ENCODE results near the gene CLCN7.

Gene CLCN7

DNA sequence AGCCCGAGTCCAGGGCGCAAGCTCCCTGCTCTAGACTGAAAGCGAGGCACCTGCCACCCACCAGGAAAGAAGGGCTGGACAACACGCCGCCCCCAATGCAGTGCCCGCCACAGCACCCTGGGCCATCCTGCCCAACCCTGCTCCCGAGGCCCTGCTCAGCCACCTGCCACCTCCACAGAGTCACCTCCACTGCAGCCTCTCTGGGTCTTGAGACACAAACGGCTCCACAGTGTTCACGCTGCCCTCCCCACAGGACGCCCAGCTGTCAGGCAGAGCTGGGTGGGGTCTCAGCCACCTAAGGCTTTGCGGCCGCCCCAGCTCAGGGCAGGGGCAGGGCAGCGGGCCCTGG, 9.3 kb downstream of the CLCN7 start:
- H3K4me3 ChIP-seq (ENCODE audit: low read depth, low read length): no peak overlapping the region

DNA sequence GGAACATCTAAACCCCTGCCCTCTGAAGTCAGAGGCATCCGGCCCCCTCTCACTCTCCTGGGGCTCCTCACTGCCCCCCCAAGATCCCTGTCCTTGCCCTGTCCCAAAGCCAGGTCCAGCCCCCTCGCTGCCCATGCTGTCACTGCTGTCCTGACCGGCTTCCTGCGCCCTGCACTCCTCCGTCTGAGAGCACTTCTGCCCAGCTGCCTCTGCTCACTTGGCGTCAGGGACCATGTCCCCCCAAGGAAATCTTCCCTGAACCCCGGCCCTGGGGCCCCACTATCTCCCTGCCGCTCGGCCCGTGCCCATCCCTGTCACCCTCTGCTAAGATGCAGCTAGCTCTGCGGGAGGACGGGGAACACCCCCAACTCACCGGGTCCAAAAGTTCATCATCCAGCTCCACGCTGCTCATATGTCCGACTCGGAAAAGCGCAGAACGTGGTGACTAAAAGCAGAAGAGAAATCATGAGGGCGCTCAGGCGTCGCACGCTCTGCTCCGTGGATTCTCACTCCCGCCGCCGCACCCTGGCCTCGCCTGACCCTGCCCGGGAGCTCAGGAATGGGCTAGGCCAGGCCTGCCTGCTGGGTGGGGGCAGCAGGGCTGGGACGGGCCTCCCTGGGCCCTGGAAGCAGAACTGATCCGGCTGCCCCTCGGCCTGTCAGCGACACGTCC, 9.8 kb downstream of the CLCN7 start:
- no peak overlapping the region for H3K4me3 ChIP-seq (ENCODE audit: low read depth, low read length)

DNA sequence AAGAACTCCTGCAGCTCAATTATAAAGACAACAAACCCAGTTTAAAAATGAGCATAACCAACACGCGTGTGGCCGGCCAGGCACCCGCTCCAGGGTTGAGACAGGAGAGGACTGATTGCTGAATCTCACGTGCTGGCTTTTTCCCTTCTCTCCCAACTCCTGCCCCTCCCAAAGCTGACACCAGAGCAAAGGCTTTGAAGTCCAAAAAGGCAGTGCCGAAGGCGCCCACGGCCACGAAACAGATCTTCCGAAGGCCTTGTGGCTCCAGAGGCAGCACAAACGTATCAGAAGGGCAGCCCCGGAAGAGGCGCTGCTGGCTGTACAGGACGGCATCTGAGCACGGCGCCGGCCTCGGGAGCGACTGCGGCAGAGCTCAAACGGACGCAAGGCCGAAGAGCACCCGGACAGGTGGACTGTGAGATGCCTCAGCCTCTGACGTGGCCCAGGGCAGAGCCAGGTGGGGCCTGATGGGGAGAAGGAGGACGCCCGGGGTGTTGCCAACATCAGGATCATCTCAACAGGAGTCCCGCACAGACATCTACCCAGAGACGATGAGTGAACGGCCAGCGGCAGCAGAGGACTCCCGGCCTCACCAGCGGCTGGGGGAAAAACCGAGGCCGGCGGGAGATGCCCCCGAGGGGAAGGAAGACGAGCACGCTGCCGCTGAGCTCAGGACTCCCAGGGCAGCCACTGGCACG, 10.5 kb downstream of the CLCN7 start:
- H3K4me3 ChIP-seq (ENCODE audit: low read depth, low read length): no peak overlapping the region

DNA sequence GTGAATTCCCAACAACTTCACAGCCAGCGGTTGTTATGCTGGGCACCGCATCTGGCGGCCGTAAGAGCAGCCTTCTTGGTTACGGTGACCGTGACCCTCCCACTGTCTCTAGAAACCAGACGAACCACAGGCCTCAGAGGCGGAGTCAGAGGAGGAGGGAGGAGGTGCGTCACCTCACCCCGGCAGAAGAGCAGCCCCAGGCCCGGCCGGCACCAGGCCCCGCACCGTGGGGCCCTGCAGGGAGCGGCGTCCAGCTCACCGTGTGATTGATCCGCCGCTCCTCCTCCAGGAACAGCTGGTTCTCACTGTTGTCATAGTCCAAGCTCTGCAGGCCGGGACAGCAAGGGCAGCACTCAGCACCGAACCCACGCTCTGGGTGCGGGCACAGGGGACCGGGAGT, 13.7 kb downstream of the CLCN7 start:
- no peak overlapping the region for H3K4me3 ChIP-seq (ENCODE audit: low read depth, low read length)

DNA sequence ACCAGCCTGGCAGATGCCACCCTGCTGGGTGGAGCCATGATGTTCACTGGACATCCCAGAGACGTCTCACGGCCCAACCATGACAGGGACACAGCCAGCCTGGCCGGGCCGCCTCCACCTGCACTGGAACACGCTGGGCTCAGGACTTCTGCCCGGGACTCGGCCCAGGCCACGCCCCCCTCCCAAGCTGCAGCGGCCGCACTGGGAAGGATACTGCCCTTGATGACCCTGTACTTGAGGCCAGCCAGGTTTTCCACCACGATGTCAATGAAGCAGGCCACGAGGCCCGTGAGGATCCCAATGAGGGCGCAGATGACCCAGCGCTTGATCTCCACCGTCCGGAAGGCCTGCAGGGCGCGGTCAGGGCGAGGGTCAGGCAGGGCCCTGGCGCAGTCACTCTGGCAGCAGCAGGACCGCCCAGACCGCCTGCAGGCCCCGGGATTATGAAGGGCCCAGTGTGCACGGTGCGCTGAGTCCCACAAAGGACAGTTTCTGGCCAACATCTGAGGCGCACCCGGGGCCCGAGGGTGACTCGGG, 14.2 kb downstream of the CLCN7 start:
- no peak overlapping the region for H3K4me3 ChIP-seq (ENCODE audit: low read depth, low read length)

DNA sequence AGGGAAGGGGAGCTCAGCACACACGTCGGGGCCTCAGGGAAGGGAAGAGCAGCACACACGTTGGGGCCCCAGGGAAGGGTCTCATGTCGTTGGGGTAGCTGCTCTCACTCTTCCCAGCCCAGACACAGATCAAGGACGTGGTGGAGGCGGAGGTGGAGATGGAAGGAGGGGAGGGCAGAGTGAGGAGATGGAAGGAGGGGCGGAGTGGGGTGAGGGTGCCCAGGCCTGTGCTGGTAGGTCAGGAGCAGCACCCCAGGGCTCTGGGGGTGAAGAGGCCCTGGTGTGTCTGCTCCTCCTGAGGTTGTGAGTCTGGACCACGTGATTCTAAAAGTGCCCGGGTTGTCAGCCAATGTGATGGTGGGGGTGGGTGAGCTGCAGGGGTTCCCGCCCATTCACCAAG, 14.9 kb downstream of the CLCN7 start:
- no peak overlapping the region for H3K4me3 ChIP-seq (ENCODE audit: low read depth, low read length)

DNA sequence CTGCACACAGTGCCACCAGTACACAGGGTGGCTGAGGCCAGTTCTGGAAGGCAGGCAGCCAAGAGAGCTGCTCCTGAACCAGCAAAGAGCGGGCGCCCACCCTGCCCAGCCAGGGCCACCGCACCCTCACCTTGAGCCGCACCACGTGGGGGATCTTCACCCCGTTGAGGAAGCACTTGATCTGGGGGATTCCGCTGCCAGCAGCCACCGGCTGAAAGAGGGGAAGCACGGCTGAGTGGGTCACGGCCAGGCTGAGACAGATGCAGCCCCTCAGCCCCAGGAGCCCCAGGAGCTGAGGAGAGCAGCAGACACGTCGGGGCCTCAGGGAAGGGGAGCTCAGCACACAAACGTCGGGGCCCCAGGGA, 15.9 kb downstream of the CLCN7 start:
- H3K4me3 ChIP-seq (ENCODE audit: low read depth, low read length): no peak overlapping the region

DNA sequence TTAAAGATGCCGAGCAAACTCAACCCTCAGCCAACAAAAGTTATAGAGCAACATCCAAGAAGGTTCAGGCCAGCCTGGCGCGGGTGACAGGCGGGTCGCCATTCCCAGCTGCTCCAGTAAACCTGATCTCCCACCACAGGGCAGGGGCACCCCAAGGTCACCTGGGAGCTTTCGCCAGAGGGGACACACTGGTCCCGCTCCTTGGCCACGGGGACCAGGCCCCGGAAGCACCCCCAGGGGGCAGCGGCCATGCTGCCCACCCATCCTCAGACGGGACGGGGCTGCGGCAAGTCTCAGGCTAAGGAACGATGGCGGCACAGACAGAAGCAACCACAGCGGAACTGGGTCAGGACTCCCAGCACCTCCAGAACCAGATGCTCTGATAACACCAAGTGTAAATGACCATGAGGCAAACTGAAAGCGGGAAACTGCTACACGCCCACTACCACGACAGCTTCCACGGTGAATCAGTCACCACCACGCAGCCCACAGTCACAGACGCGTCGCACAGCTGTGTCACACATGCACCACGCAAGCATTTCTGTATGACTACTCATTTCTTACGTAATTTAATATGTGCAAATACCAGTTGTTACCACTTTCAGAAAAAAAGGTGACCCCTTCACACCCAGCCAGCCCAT, 16.4 kb downstream of the CLCN7 start:
- no peak overlapping the region for H3K4me3 ChIP-seq (ENCODE audit: low read depth, low read length)

DNA sequence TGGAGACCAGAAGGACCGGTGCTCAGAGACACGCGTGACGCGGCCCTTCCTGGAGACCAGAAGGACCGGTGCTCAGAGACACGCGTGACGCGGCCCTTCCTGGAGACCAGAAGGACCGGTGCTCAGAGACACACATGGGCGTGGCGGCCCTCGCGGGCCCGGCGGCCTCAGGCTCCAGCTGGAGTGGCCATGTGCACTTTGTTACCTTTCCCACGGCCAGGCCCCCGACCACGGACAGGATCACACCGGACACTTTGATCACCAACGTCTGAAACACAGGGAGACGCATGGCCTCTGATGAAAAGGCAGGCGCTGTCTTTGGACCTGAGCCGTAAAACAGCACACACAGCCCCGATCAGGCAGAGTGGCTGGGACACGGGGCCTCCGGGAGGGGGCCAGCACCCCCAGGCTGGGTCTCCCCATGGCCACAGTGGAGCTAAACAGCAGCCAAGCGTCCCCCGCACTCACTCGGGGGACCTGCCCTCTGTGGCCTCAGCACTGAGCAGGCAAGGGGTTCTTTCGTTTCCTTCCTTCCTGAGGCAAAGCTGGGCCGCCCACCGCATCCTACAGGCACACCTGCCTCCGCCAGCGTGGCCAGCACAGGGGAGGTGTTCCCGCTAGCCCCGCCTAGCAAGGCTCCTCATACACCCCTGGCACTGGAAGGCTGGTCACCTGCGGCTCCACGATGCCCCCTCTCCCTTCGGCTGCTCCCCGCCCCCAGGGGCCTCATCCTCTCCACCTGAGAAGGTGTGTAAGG, 17.2 kb downstream of the CLCN7 start:
- H3K4me3 ChIP-seq (ENCODE audit: low read depth, low read length): no peak overlapping the region

DNA sequence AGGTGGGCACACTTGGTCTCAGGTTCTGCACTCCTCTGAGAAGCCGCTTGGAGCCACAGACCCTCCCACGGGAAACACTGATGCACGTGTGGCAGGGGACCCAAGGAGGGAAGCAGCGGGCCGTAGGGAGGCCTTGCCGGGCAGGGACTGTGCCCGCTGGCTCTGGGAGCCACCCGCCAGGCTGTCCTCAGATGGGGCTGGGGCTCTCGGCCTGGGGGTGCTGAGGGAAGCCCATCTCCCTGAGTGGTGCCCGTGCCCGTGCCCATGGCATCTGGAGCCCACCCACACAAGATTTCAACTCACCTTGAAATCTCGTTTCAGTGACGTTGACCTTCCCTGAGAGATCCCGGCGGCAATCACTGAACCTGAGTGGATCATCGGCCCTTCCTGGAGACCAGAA, 17.9 kb downstream of the CLCN7 start:
- H3K4me3 ChIP-seq (ENCODE audit: low read depth, low read length): no peak overlapping the region

DNA sequence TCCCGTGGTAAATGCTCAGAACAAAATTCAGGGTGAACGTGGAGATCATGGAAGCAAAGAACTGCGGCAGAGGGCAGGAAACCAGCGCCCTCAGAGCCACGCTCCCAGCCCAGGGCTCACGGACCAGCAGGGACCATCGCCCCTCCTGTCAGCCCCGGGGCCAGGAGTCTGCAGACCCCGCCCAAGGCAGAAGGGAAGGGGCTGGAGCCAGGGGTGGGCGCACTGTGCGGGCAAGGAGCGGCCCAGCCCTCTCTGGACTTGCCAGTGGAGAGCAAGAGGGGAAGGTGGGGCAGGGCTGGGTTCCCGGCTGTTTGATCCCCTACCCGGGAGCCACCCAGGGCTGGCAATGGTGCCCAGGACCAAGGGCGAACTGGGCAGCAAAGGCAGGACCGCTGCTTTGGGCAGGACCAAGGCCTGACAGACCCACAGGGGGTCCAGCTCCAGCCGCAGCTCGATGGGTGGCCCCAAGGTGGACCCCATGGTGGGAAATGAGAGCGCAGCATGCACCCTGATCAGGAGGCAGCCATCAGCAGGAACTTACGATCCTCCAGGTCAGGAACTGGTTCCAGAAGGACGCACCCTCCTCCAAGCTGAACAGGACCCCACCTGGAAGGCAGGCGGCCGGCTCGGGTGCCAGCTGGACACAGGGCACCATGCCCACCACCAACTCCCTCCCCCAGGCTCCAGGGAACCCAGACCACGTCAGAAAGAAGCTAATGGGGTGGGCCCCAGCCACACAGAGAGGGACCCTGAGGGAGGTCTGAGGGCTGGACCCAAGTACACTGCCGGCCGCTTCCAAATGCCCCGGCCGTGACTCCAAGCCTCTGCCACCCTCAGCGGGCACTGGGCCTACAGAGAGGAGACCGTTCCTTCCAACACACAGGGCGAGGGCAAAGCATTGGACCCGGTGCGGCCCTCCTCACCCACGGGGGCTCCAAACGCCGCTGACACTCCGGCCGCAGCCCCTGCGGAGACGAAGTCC, 19.3 kb downstream of the CLCN7 start:
- H3K4me3 ChIP-seq (ENCODE audit: low read depth, low read length): no peak overlapping the region

DNA sequence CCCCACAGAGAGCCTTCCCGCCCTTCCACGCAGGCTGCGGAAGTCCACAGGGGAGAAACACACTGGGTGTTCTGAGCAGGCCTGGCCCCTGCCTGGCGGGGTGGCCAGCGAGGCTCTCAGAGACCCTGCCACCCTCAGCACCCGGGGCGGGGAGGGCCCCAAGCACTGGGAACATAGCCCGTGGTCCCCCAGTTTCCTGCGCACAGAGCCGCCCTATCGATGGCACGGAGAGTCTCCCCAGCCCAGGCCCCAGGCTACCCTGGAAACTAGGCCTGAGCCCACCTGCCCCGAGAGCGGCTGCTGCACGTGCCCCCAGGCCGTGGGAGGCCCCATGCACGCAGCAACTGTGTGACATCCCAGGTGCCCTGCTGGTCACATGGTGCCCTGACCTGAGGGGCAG, 20.3 kb downstream of the CLCN7 start:
- H3K4me3 ChIP-seq (ENCODE audit: low read depth, low read length): no peak overlapping the region

DNA sequence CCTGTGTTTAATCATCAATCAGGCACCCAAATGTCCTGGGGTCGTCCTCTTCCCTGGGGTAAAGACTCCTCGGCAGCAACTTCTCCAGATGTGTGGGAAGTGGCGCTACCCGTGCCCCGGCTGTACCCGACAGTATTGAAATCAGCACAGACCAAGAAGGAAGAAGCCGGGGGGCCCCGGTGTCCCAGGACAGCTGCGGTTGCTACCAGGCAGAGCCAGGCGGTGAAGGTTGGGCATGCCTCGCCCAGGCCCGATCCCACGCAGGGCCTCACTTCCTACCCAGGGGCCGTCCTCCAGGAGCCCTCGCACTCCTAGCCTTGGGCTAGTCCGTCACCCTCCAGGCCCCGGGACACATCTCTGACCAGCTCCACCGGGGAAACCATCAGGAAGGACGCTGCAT, 21.5 kb downstream of the CLCN7 start:
- no peak overlapping the region for H3K4me3 ChIP-seq (ENCODE audit: low read depth, low read length)

DNA sequence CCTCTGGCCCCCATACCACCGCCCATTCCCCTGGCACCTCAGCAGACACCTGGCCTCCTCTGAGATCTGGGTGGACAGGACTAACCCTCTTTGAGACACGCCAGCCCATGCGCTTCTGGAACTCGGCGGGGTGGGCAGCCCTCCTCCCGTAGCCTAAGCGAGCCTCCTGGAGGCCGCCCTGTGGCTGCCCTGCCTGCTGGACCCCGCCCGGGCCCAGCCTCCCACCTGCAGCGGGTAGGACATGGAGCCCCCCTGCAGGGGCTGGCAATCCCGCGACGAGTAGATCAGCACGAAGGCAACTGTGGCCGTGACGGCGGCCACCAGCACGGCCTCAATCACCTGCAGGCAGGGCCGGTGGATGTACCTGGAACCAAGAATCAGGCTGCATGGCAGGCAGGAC, 22.3 kb downstream of the CLCN7 start:
- H3K4me3 ChIP-seq (ENCODE audit: low read depth, low read length): no peak overlapping the region

DNA sequence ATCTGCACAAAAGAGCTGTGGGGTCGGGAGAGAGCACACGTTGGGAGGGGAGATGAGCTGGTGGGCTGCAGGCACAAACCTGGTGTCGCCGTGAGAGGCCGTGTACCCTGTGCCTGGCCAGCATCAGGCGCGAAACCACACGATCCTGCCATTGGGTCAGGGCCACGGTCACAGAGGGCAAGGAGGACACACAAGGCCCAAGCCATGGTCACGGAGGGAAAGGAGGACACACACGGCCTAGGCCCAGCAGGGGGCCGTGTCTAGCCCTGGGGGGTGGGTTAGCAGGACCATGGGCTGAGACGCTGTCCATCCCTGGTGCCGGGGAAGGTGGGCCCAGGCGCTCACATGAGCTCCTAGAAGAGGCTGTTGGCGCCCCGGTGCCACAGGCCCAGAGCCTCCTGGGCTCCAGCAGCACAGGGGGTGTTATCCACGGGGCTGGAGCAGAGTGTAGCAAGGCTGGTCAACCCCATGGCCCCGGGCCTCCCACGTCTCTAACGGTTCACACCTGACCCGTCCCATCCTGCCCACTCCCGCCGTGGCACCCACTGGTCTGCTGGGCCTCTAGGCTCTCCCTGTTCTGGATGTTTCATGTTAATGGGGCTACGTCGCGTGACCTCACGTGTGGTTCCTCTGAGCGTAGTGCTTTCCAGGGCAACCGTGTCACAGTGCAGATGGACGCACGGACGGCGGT, 23.0 kb downstream of the CLCN7 start:
- H3K4me3 ChIP-seq (ENCODE audit: low read depth, low read length): no peak overlapping the region

DNA sequence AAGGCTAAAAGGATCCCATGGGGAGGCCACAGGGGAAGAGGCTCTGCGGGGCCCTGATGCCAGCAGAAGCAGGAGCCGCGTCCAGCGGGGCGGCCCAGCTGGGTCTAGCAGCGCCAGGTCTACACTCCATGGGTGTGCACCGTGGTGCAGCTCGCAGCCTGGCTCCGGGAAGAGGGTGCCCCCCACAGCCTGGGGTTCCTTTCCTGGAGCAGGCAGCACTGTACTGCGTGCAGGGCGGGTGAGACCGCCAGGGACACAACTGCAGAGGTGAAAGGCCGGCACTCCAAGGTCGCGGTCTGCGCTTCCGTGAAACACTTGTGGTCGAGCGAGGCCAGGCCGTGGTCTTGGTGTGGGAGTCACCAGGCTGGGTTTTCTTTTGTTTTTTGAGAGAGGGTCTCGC, 24.0 kb downstream of the CLCN7 start:
- H3K4me3 ChIP-seq (ENCODE audit: low read depth, low read length): no peak overlapping the region

DNA sequence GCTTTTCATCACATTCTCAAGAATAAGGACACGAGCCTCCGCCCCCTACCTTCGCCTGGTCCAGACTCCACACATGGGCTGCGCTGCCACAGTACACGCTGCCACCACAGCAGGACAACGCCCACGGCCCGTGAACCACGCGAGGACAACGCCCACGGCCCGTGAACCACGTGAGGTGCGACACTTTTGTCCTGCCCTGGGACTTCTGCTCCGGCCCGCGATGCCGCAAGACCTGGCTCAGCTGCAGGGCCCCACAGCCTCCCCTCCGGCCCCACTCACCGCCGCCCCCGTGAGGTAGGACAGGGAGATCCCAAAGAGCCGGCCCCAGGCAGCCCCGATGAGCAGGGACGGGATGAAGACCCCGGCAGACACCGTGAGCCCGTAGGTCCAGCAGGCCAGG, 24.6 kb downstream of the CLCN7 start:
- no peak overlapping the region for H3K4me3 ChIP-seq (ENCODE audit: low read depth, low read length)

DNA sequence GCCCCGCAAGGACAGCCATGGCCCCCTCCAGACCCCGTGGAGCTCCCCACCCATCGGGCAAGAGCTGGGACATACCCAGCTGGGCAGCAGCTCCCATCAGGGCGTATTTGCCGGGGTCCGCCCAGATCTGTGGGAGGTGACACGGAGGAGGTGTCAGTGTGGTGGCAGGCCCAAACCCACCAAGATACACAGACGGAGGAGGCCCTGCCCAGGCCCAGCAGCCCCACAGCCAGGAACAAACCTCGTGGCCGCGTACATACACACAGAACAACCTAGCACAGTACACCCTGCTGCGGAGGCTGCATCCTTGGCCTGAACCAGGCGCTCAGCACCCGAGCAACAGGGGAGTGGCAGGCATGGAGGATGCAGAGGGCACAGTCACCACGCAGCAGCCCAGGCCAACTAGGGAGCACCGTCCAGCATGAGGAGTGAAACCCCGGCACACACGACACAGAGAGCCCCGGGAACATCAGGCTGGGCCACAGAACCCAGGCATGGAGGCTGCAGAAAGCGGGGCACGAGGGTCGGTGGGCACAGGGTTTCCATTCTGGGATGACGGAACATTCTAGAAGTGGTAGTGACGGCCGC, 25.5 kb downstream of the CLCN7 start:
- no peak overlapping the region for H3K4me3 ChIP-seq (ENCODE audit: low read depth, low read length)

DNA sequence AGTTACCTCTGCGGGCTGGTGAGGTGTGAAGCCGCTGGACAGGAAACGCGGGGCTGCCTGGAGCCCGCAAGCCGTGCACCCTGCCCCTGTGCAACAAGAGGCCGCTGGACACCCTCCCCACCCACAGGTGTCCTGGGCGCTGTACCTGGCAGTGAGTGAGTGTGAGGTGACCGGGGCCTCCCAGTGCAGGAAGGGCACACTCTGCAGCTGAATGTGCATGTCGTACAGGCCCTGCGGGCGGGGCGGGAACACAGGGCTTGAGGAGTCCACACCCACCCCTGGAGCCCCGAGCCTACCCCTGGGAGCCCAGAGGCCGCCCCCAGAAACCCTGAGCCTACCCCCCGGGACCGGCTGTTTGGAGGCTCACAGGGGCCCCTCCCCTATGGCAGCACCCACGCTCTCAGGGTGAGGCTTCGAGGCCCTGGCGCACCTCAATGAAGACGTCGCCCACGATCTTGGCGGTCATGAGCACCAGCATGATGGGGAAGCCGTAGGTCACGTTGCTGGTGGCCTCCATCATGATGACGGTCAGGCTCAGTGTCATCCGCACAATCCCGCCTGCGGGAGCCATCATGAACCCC, 26.2 kb downstream of the CLCN7 start:
- H3K4me3 ChIP-seq (ENCODE audit: low read depth, low read length): no peak overlapping the region

All from iPS-11a (cell line).